SU-DHL-6 (cell line): Measurements from ENCODE around the gene DPM1.

ENCODE experiments used
- H2AFZ ChIP-seq: fragments of 200-600 bp; sonication (generic); 2 replicates; pipeline ENCODE4 v1.6.1; 2014; ENCODE audit warnings: low read depth, mild to moderate bottlenecking, moderate library complexity, mixed read lengths, antibody characterized with exemption, low read length; ENCODE audit not compliant: severe bottlenecking
- H3F3A ChIP-seq: fragments of 200-600 bp; shearing (Covaris generic); 2 replicates; pipeline ENCODE4 v1.6.0; 2016; ENCODE audit warnings: antibody characterized with exemption, mild to moderate bottlenecking; ENCODE audit not compliant: insufficient read depth
- H3K27ac ChIP-seq: fragments of 200-600 bp; sonication (generic); 2 replicates; pipeline ENCODE4 v1.5.1; 2016; ENCODE audit warnings: low read depth, mild to moderate bottlenecking, low read length, moderate library complexity, mixed read lengths
- H3K27me3 ChIP-seq: fragments of 200-600 bp; sonication (generic), shearing (Covaris generic); 2 replicates; pipeline ENCODE4 v1.6.0; 2014; ENCODE audit warnings: mild to moderate bottlenecking, low read length
- H3K36me3 ChIP-seq: fragments of 200-600 bp; sonication (generic); 2 replicates; pipeline ENCODE4 v1.6.1; 2014; ENCODE audit warnings: mild to moderate bottlenecking, low read length, mixed read lengths
- H3K4me2 ChIP-seq: fragments of 300-600, 200-600 bp; shearing (Covaris generic), sonication (generic); 2 replicates; pipeline ENCODE4 v1.6.0; 2014; ENCODE audit warnings: low read length, low read depth, mild to moderate bottlenecking; ENCODE audit not compliant: poor library complexity, severe bottlenecking
- H3K4me3 ChIP-seq: fragments of 200-600 bp; sonication (generic); 2 replicates; pipeline ENCODE4 v1.5.1; 2014; ENCODE audit warnings: antibody characterized with exemption, low read length, mild to moderate bottlenecking, mixed read lengths; ENCODE audit not compliant: insufficient read depth, poor library complexity, severe bottlenecking
- H3K79me2 ChIP-seq: fragments of 200-600 bp; sonication (generic); 2 replicates; pipeline ENCODE4 v1.6.1; 2014; ENCODE audit warnings: mild to moderate bottlenecking, low read length, moderate library complexity; ENCODE audit not compliant: insufficient read depth
- H3K9ac ChIP-seq: fragments of 200-600 bp; sonication (generic); 2 replicates; pipeline ENCODE4 v1.7.0; 2014; ENCODE audit warnings: mild to moderate bottlenecking, low read length
- H3K9me2 ChIP-seq: fragments of 200-600 bp; sonication (generic); replicated peaks from 2 replicates; pipeline ENCODE4 v1.6.1; 2014; ENCODE audit warnings: low read length; ENCODE audit not compliant: insufficient read depth
- H3K9me3 ChIP-seq: fragments of 200-600 bp; sonication (generic); 2 replicates; pipeline ENCODE4 v1.6.1; 2014; ENCODE audit warnings: low read length, mixed read lengths; ENCODE audit not compliant: insufficient read depth
- H4K20me1 ChIP-seq: fragments of 200-600 bp; sonication (generic); 2 replicates; pipeline ENCODE4 v1.6.1; 2014; ENCODE audit warnings: low read depth, mild to moderate bottlenecking, antibody characterized with exemption, low read length, moderate library complexity, mixed read lengths
- CTCF ChIP-seq: fragments of 200-600 bp; sonication (generic); IDR thresholded peaks from one replicate; pipeline ENCODE4 v1.5.1; 2017; ENCODE audit warnings: antibody characterized with exemption, mild to moderate bottlenecking, low read length, moderate library complexity; ENCODE audit not compliant: insufficient read depth, poor library complexity, severe bottlenecking
- EZH2phosphoT487 ChIP-seq: fragments of 200-600 bp; sonication (generic), shearing (Covaris generic); conservative IDR thresholded peaks from 2 replicates; pipeline ENCODE4 v1.6.1; 2018; ENCODE audit warnings: mild to moderate bottlenecking, antibody characterized with exemption, low read length, moderate library complexity, mixed read lengths

The DPM1 gene

GRCh38 chr20:51001430-51002265 lies 43.3 kb upstream of the DPM1 start:
- no peaks in the 10 kb centered on the region for H4K20me1 ChIP-seq

GRCh38 chr20:50999355-50999754 lies 41.0 kb upstream of the DPM1 start:
- Histone ChIP-seq H3K9me3 (no peaks in the 10 kb centered on the region), H3K9me2 (no peaks in the 10 kb centered on the region), H3K9ac (no peak overlapping the region), H3K36me3 (no peaks in the 10 kb centered on the region), H3K4me2 (no peak overlapping the region), H3K79me2 (no peaks in the 10 kb centered on the region), H3K27ac (no peak overlapping the region), H4K20me1 (no peaks in the 10 kb centered on the region), H2AFZ (no peak overlapping the region), H3F3A (no peaks in the 10 kb centered on the region), H3K4me3 (no peak overlapping the region), H3K27me3 (no peaks in the 10 kb centered on the region; the same call in 1 of the 2 replicates)
- TF ChIP-seq CTCF = no peak
- no peak for TF ChIP-seq EZH2phosphoT487

More at GRCh38 chr20:51001430-51002265, 43.3 kb upstream of the DPM1 start:
- Histone ChIP-seq H2AFZ (no peak overlapping the region), H3K4me2 (no peak overlapping the region), H3K36me3 (no peaks in the 10 kb centered on the region), H3F3A (no peaks in the 10 kb centered on the region), H3K9me2 (no peaks in the 10 kb centered on the region), H3K79me2 (no peaks in the 10 kb centered on the region), H3K9ac (no peak overlapping the region), H3K9me3 (no peaks in the 10 kb centered on the region), H3K27me3 (no peaks in the 10 kb centered on the region), H3K27ac (no peak overlapping the region), H3K4me3 (no peak overlapping the region)
- TF ChIP-seq EZH2phosphoT487 (no peak), CTCF (no peak)

GRCh38 chr20:50996901-50997865 lies 38.9 kb upstream of the DPM1 start:
- Histone ChIP-seq H3K4me2 (no peak overlapping the region), H3K79me2 (no peaks in the 10 kb centered on the region), H3K9me2 (no peaks in the 10 kb centered on the region), H4K20me1 (no peaks in the 10 kb centered on the region), H3K27me3 (no peaks in the 10 kb centered on the region; the same call in 1 of the 2 replicates), H3K27ac (no peak overlapping the region), H3K9me3 (no peaks in the 10 kb centered on the region), H3K9ac (no peak overlapping the region), H3F3A (no peaks in the 10 kb centered on the region), H3K36me3 (no peaks in the 10 kb centered on the region), H2AFZ (no peak overlapping the region), H3K4me3 (no peak overlapping the region)
- TF ChIP-seq CTCF = no peak
